Astrocyte (in vitro differentiated cells and primary cell): ENCODE data around the gene RANBP3. TPM values are rescaled to one million over a fixed set of nuclear protein-coding genes. Genes with fewer than 3 reads are reported as not detected.

Source experiments
- DNase-seq: peaks from one replicate; pipeline ENCODE4 v3.0.0-alpha.2; 2010; ENCODE audit warnings: low read depth
- FAIRE-seq: peaks from 2 replicates; lab custom pipeline; 2011; peaks lifted over from hg19 to GRCh38; lab: Jason Lieb, UNC
- H2AFZ ChIP-seq: 2 replicates; pipeline ENCODE4 v1.6.0; 2012; ENCODE audit warnings: low read depth, low read length, inconsistent platforms
- H3K27ac ChIP-seq: 2 replicates; pipeline ENCODE4 v1.5.1; 2011; ENCODE audit warnings: low read depth, low read length, inconsistent platforms
- H3K27me3 ChIP-seq: 2 replicates; pipeline ENCODE4 v1.6.0; 2011; ENCODE audit warnings: low read length, inconsistent platforms; ENCODE audit not compliant: insufficient read depth
- H3K36me3 ChIP-seq: 2 replicates; pipeline ENCODE4 v1.5.1; 2011; ENCODE audit warnings: low read length, inconsistent platforms; ENCODE audit not compliant: insufficient read depth
- H3K4me1 ChIP-seq: 2 replicates; pipeline ENCODE4 v1.5.1; 2011; ENCODE audit warnings: low read length, inconsistent platforms; ENCODE audit not compliant: insufficient read depth
- H3K4me2 ChIP-seq: 2 replicates; pipeline ENCODE4 v1.6.0; 2012; ENCODE audit warnings: low read length, inconsistent platforms
- H3K4me3 ChIP-seq: 2 replicates; pipeline ENCODE4 v1.5.1; 2011; ENCODE audit warnings: low read depth, mild to moderate bottlenecking, low read length, inconsistent platforms; ENCODE audit not compliant: insufficient read depth
- H3K79me2 ChIP-seq: 2 replicates; pipeline ENCODE4 v1.6.0; 2012; ENCODE audit warnings: mild to moderate bottlenecking, low read length, inconsistent platforms; ENCODE audit not compliant: insufficient read depth
- H3K9ac ChIP-seq: 2 replicates; pipeline ENCODE4 v1.6.0; 2012; ENCODE audit warnings: mild to moderate bottlenecking, low read length, inconsistent platforms
- H3K9me3 ChIP-seq: 2 replicates; pipeline ENCODE4 v1.5.1; 2012; ENCODE audit warnings: low read depth, mild to moderate bottlenecking, low read length, inconsistent platforms; ENCODE audit not compliant: insufficient read depth
- H4K20me1 ChIP-seq: 2 replicates; pipeline ENCODE4 v1.6.0; 2012; ENCODE audit warnings: low read length, inconsistent platforms; ENCODE audit not compliant: insufficient read depth
- H3K27ac Mint-ChIP-seq: one replicate; pipeline ENCODE4 v1.8.0; 2021; ENCODE audit warnings: mild to moderate bottlenecking, mixed read lengths; ENCODE audit not compliant: unreplicated experiment
- H3K27me3 Mint-ChIP-seq: one replicate; pipeline ENCODE4 v1.8.0; 2021; ENCODE audit warnings: low read depth, mixed read lengths; ENCODE audit not compliant: unreplicated experiment
- H3K36me3 Mint-ChIP-seq: one replicate; pipeline ENCODE4 v1.8.0; 2021; ENCODE audit warnings: low read depth, mixed read lengths; ENCODE audit not compliant: unreplicated experiment
- H3K4me1 Mint-ChIP-seq: one replicate; pipeline ENCODE4 v1.8.0; 2021; ENCODE audit warnings: low read depth, mixed read lengths; ENCODE audit not compliant: unreplicated experiment
- H3K4me3 Mint-ChIP-seq: one replicate; pipeline ENCODE4 v1.8.0; 2021; ENCODE audit warnings: mild to moderate bottlenecking, moderate library complexity, mixed read lengths; ENCODE audit not compliant: unreplicated experiment
- H3K9me3 Mint-ChIP-seq: one replicate; pipeline ENCODE4 v1.8.0; 2021; ENCODE audit warnings: mild to moderate bottlenecking, mixed read lengths; ENCODE audit not compliant: unreplicated experiment
- EZH2 ChIP-seq: IDR thresholded peaks from 2 replicates; pipeline ENCODE4 v1.6.1; 2012; ENCODE audit warnings: mild to moderate bottlenecking, low read length, inconsistent platforms; ENCODE audit not compliant: insufficient read depth
- total RNA-seq: library from RNA; stranded (reverse); gene quantifications from 2 replicates; pipeline ENCODE4 v1.2.1, GENCODE V29; 2021
- TF ChIP-seq, protein P1 (sequence below): IDR thresholded peaks from 2 replicates; pipeline ENCODE4 v1.5.1; 2011; ENCODE audit warnings: low read depth, mild to moderate bottlenecking, inconsistent platforms, low read length, moderate library complexity; ENCODE audit not compliant: insufficient read depth

RANBP3 gene
- total RNA-seq, 1 donor from 2014 or later, result 70.5 TPM

DNA sequence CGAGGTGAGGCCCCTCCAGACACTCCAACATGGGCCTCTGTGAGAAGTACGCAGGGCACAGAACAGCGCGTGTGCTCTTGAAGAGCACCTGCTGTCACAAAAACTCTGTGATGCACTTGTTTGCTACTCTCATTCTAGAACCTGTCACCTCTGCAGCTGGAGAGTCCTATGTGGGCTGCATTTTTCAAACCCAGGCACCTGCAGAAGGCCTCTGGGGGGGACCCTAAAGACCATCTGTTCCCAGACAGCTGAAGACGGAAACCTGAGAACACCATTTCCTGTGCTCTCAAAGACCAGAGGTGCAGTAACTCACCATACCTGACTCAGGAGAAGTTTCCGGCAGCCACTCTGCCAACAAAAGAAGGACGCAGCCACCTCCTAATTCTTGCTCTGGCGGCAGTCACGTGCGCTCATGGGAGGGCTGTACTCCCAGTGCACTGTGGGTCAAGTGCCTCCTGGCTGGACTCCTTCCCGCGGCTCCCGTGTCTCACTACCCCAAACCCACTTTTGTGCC, 28.1 kb downstream of the RANBP3 start:
- Mint-ChIP-seq H3K27me3 (no peaks in the 10 kb centered on the region), H3K36me3 (peaks cover 25% of the 10 kb centered on the region), H3K4me1 (peaks cover 43% of the 10 kb centered on the region), H3K27ac (no peak overlapping the region), H3K9me3 (no peaks in the 10 kb centered on the region), H3K4me3 (no peak overlapping the region)
- Histone ChIP-seq H3K9me3 (no peaks in the 10 kb centered on the region), H3K79me2 (peaks cover 91% of the 10 kb centered on the region), H3K4me2 (no peak overlapping the region), H3K4me3 (no peak overlapping the region), H3K36me3 (peaks cover 10% of the 10 kb centered on the region), H2AFZ (no peak overlapping the region), H4K20me1 (peaks cover 95% of the 10 kb centered on the region), H3K27me3 (no peaks in the 10 kb centered on the region), H3K4me1 (peaks cover 25% of the 10 kb centered on the region), H3K9ac (no peak overlapping the region), H3K27ac (no peak overlapping the region)
- no peak for TF ChIP-seq EZH2
- TF ChIP-seq, protein P1, sequence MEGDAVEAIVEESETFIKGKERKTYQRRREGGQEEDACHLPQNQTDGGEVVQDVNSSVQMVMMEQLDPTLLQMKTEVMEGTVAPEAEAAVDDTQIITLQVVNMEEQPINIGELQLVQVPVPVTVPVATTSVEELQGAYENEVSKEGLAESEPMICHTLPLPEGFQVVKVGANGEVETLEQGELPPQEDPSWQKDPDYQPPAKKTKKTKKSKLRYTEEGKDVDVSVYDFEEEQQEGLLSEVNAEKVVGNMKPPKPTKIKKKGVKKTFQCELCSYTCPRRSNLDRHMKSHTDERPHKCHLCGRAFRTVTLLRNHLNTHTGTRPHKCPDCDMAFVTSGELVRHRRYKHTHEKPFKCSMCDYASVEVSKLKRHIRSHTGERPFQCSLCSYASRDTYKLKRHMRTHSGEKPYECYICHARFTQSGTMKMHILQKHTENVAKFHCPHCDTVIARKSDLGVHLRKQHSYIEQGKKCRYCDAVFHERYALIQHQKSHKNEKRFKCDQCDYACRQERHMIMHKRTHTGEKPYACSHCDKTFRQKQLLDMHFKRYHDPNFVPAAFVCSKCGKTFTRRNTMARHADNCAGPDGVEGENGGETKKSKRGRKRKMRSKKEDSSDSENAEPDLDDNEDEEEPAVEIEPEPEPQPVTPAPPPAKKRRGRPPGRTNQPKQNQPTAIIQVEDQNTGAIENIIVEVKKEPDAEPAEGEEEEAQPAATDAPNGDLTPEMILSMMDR, result no peak
- FAIRE-seq (no peak), DNase-seq (no peak)

DNA sequence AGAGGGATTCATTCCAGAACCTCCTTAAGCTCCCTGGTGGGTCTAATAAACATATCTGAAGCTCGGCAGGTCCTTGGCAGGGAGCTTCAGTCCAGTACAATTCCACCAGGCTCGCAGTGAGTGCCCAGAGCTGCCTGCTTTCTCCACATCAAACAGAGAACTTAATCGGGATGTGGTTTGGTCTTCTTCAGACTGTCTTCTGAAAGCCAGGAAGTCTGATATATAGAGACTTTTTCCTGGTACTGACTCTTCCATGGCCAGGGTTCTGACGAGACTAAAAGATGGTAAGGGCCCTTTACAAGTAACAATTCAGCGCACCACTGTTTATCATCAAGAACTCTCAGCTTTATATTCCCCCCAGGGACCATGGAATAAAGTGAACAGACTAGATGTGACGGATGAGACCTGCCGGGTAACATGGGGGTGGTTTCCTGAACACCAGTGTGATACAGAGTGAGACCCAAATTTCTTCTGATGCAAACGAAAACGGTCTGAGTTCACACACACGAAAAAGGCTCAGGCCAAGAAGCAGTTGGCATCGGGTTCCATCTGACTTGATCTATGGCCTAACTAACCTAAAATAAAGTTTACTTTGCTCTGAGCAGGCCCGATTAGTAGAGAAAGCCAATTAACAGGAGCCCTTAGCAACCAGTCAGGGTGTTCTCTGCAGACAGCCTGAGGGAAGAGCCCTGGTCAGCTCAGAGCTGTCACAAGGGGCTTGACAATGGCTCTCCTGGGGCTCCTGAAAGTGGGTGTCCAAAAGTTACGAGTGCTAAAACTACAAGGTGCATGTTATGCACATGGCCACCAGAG, 29.0 kb downstream of the RANBP3 start:
- peaks cover 35% of the 10 kb centered on the region for H3K4me1 Mint-ChIP-seq

More for the DNA sequence above, 29.0 kb downstream of the RANBP3 start:
- Mint-ChIP-seq H3K9me3 (no peaks in the 10 kb centered on the region), H3K4me3 (peak overlapping the region; percentile 57), H3K27ac (no peak overlapping the region), H3K27me3 (no peaks in the 10 kb centered on the region), H3K36me3 (peaks cover 23% of the 10 kb centered on the region)
- H3K27ac ChIP-seq, result no peak overlapping the region
- peaks cover 17% of the 10 kb centered on the region for H3K4me1 ChIP-seq
- no peak overlapping the region for H3K9ac ChIP-seq
- H3K27me3 ChIP-seq, result no peaks in the 10 kb centered on the region
- H3K36me3 ChIP-seq, result peaks cover 10% of the 10 kb centered on the region
- no peak overlapping the region for H3K4me3 ChIP-seq
- peaks cover 95% of the 10 kb centered on the region for H4K20me1 ChIP-seq
- H3K79me2 ChIP-seq, result peaks cover 90% of the 10 kb centered on the region
- H3K9me3 ChIP-seq, result no peaks in the 10 kb centered on the region
- TF ChIP-seq, protein P1, result no peak
- TF ChIP-seq EZH2, result no peak
- no peak overlapping the region for H3K4me2 ChIP-seq
- no peak for DNase-seq
- FAIRE-seq, result no peak
- H2AFZ ChIP-seq, result no peak overlapping the region
